ACC112 (cell line): ENCODE data around the gene ERC1.
"Not testable (repeated sequence)": the region's sequence is repeated elsewhere in the genome, so short reads cannot be mapped to it uniquely, and the experiment has no call there.

Source experiments
- H2AFZ ChIP-seq: fragments of 200-600 bp; sonication (generic); one replicate; pipeline ENCODE4 v1.6.0; 2017; ENCODE audit warnings: antibody characterized with exemption, low read length; ENCODE audit not compliant: unreplicated experiment
- H3K27ac ChIP-seq: fragments of 200-600 bp; sonication (generic); 2 replicates; pipeline ENCODE4 v1.5.1; 2014; ENCODE audit warnings: low read depth, mild to moderate bottlenecking, antibody characterized with exemption, low read length, moderate library complexity
- H3K27me3 ChIP-seq: fragments of 200-600 bp; sonication (generic); 2 replicates; pipeline ENCODE4 v1.6.1; 2014; ENCODE audit warnings: mild to moderate bottlenecking, antibody characterized with exemption, low read length, moderate library complexity, mixed read lengths; ENCODE audit not compliant: insufficient read depth
- H3K36me3 ChIP-seq: fragments of 200-600 bp; sonication (generic); 2 replicates; pipeline ENCODE4 v1.6.1; 2016; ENCODE audit warnings: mild to moderate bottlenecking, antibody characterized with exemption, low read length, moderate library complexity, mixed read lengths; ENCODE audit not compliant: insufficient read depth
- H3K4me1 ChIP-seq: fragments of 200-600 bp; sonication (generic); one replicate; pipeline ENCODE4 v1.6.1; 2016; ENCODE audit warnings: low read length, mixed read lengths; ENCODE audit not compliant: insufficient read depth, unreplicated experiment, control insufficient read depth
- H3K4me3 ChIP-seq: fragments of 200-600 bp; sonication (generic); 2 replicates; pipeline ENCODE4 v1.5.1; 2014; ENCODE audit warnings: mild to moderate bottlenecking, low read depth, low read length
- H3K79me2 ChIP-seq: fragments of 200-600 bp; sonication (generic); one replicate; pipeline ENCODE4 v1.6.0; 2016; ENCODE audit warnings: low read length; ENCODE audit not compliant: control insufficient read depth, unreplicated experiment, insufficient read depth

ERC1 gene

DNA sequence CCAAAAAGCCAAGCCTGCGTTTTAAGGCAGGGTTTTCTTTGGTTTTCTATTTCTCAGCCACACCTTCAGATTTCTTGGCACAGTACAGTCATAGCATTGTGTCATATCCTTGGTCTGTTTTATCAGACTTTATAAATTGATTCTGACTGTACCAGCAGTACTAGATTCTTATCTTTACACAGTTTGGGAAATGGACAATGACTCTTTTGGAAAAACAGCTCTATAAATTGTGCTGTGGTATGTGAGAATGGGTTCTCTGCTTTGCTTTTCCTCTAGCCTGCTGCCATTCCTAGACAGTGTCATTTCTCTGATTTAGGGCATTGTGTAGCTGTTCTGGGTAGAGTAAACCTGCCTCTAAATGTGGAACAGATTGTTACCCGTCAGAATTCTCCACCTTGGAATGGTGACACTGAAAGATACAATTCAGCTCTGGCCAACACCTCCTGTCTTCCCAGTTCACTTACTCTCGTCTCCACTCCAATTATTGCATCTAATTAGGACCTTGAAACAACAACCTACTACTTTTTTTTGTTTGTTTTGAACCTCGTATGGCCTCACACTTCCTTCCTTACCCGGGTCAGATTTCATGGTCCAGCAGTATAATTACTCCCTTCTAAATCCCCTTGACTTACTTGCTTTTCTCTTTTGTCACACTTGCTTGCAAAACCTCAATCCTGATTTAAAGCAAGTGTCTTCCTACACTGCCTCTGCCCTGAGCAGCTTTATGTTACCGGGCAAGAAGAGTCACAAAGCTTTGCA is 226.3 kb downstream of the ERC1 start:
- Histone ChIP-seq H2AFZ (peak overlapping the region; percentile 36), H3K27ac (peak overlapping the region; percentile 84), H3K4me1 (peaks cover 19% of the 10 kb centered on the region), H3K79me2 (peaks cover under 1% of the 10 kb centered on the region), H3K27me3 (no peaks in the 10 kb centered on the region), H3K4me3 (peak overlapping the region; percentile 61), H3K36me3 (no peaks in the 10 kb centered on the region)

DNA sequence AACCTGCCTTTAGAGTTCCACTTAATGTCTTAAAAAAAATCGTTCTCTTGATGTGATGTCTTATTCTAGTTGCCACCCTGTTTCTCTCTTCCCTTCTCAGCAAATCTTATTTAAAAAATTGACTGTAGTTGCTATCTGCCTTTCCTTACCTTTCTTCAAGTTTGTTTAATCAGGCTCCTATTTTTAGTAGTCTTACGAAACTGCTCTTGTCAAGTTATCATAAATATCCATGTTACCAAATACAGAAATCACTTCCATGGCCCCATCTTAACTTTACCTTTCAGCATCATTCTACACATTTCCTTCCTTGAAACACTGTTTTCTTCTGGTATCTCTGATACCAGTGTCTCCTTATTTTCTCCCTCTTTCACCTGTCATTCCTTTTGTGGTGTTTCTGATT is 227.3 kb downstream of the ERC1 start:
- no peaks in the 10 kb centered on the region for H3K36me3 ChIP-seq
- H3K79me2 ChIP-seq: no peaks in the 10 kb centered on the region
- H3K27me3 ChIP-seq: no peaks in the 10 kb centered on the region
- H3K4me1 ChIP-seq: peaks cover 19% of the 10 kb centered on the region
- H3K27ac ChIP-seq: no peak overlapping the region
- H2AFZ ChIP-seq: no peak overlapping the region
- no peak overlapping the region for H3K4me3 ChIP-seq

DNA sequence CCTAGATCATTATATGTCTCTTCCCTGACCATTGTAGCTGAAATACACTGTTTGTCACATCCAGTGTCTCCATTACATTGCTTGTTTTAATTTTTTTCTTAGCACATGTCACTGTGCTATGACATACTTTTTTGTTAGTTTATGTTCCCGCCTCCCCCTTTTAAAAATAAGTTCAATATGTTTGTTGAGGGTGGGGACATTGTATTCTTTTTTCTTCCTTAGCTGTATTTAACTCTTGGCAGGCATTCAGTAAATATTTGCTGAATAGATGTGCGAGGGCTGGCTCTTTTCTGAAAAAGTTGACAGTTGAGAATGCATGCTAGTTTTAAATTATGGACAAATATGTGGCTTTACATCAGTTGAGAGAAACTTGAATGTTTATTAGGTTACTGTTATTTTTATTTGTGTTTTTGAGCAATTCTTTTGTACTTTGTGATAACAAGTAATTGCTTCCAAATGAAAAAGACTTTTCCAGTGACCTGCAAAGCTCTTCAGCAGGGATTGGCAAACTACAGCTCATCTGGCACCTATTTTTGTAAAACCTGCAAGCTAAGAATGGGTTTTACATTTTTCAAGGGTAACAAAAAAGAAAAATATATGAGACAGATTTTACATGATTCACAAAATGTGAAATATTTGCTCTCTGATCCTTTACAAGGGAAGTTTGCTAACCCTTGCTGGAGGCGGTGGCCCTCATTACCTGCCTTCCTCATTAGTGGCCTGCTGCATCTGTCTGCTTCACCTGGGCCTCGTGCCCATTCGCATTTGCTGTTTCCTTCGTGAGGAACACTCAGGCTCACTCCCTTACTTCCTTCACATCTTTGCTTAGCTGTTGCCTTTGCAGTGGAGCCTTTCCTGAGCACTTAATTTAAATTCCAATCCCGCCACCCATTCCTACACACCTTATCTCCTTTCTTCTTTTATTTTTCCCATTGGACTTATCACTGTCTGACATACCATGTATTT is 229.4 kb downstream of the ERC1 start:
- Histone ChIP-seq H3K79me2 (no peaks in the 10 kb centered on the region), H3K27me3 (no peaks in the 10 kb centered on the region), H3K4me3 (no peak overlapping the region), H2AFZ (no peak overlapping the region), H3K36me3 (no peaks in the 10 kb centered on the region; the same call in 1 of the 2 replicates), H3K4me1 (peaks cover 19% of the 10 kb centered on the region), H3K27ac (no peak overlapping the region)

DNA sequence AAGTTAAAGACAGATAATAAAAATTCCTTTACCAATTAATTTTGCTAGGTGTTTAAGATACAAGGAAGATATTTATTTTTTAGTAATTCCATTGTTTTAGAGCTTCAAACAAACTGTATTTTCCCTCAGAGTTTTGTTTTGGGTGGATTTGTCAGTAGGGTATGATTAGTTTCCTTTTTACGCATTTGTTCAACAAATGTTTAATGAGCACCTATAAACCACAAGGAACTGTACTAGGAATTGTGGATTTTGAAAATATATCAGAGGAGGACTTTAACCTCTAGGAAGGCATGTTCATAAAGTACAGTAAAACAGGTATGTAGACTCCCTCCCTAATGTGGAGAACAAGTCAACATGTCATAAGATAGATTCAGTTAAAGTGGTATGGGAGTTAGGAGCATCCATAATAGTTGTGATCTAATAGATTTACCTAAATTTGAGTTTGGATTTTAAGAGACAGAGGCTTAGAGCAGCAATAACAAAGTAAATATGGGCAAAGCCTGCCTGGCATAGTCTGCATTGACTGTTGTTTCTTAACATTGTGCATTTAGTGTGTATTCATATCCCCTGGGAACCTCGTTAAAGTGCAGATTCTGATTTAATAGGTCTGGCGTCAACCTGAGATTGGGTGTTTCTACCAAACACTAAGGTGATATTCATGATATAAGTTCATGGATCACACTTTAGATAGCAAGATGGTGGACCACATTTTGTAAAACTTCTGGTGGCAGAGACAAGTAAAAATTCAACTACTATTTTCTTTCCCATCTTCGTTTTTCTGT is 232.0 kb downstream of the ERC1 start:
- Histone ChIP-seq H3K79me2 (no peaks in the 10 kb centered on the region), H3K4me1 (peaks cover 5% of the 10 kb centered on the region), H2AFZ (no peak overlapping the region), H3K27me3 (no peaks in the 10 kb centered on the region), H3K36me3 (peaks cover 4% of the 10 kb centered on the region; the same call in 1 of the 2 replicates), H3K27ac (no peak overlapping the region), H3K4me3 (no peak overlapping the region)

DNA sequence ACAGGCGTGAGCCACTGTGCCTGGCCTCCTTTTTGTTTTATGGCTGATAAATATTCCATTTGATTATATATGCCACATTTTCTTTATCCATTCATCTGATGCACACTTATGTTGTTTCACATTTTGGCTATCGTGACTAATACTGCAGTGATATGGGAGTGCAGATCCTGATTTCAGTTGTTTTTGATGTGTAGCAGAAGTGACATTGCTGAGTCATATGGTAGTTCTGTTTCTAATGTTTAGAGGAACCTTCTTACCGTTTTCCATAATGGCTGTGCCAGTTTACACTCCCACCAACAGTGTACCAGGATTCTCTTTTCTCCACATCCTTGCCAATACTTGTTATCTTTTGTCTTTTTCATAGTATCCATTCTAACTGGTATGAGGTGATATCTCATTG is 235.9 kb downstream of the ERC1 start:
- peaks cover 4% of the 10 kb centered on the region; the same call in 1 of the 2 replicates for H3K36me3 ChIP-seq
- H3K27me3 ChIP-seq: no peaks in the 10 kb centered on the region
- H2AFZ ChIP-seq: no peak overlapping the region
- no peaks in the 10 kb centered on the region for H3K4me1 ChIP-seq
- H3K4me3 ChIP-seq: no peak overlapping the region
- H3K27ac ChIP-seq: no peak overlapping the region
- no peaks in the 10 kb centered on the region for H3K79me2 ChIP-seq

DNA sequence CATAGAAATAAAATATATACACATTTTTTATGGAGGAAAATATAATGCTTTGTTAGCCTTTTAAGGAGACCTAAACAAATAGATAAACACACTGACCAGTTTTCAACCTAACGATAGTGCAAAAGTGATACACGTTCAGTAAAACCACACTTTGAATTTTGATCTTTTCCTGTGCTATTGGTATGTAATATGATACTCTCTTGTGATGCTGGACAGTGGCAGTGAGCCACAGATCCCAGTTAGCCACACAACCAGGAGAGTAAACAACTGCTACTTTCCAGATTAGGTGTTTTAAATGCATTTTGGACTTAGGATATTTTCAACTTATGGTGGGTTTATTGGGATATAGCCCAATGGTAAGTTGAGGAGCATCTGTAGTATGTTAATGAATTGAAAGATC is 243.1 kb downstream of the ERC1 start:
- Histone ChIP-seq H3K4me1 (no peaks in the 10 kb centered on the region), H3K27ac (no peak overlapping the region), H3K27me3 (no peaks in the 10 kb centered on the region), H3K36me3 (no peaks in the 10 kb centered on the region; the same call in 1 of the 2 replicates), H3K79me2 (no peaks in the 10 kb centered on the region), H3K4me3 (no peak overlapping the region), H2AFZ (no peak overlapping the region)

DNA sequence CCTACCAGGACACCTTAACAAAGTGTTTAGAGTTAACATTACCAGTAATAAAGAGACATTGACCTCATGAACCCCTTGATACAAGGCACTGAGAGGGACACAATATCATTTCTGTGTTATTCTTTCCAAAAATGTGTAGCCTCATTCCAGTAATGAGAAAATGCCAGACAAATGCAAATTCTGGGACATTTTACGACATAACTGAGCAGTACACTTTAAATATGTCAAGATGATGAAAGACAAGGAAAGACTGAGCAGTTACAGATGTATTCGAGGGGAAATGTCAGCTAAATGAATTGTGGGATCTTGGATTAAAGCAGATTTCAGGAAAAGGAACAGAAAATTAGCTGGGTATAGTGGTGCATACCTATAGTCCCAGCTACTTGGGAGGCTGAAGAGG is 255.6 kb downstream of the ERC1 start:
- no peak overlapping the region for H3K27ac ChIP-seq
- H3K27me3 ChIP-seq: no peaks in the 10 kb centered on the region
- H3K4me1 ChIP-seq: no peaks in the 10 kb centered on the region
- H3K4me3 ChIP-seq: no peak overlapping the region
- no peaks in the 10 kb centered on the region for H3K36me3 ChIP-seq
- no peak overlapping the region for H2AFZ ChIP-seq
- H3K79me2 ChIP-seq: no peaks in the 10 kb centered on the region

DNA sequence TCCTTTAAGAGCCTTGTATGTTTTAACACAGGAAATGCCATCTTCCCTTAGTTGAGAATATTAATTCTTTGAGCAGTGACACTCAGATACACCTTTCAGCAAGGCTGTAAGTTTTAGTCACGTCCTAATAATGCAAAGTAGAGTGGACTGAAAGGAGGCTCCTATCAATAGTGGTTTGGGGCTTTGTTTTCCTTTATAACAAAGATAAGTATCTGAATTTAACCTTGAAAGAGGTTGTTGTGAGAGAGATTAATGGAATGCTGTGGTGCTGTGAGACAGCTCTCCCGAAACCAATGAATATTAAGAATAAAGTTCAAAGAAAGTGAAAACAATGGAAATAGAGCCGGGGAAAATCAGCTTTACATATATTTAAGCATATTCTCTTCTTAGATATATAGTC is 259.6 kb downstream of the ERC1 start:
- Histone ChIP-seq H3K4me3 (no peak overlapping the region), H3K4me1 (no peaks in the 10 kb centered on the region), H3K27me3 (no peaks in the 10 kb centered on the region), H3K27ac (no peak overlapping the region), H3K79me2 (no peaks in the 10 kb centered on the region), H2AFZ (no peak overlapping the region), H3K36me3 (no peaks in the 10 kb centered on the region)

DNA sequence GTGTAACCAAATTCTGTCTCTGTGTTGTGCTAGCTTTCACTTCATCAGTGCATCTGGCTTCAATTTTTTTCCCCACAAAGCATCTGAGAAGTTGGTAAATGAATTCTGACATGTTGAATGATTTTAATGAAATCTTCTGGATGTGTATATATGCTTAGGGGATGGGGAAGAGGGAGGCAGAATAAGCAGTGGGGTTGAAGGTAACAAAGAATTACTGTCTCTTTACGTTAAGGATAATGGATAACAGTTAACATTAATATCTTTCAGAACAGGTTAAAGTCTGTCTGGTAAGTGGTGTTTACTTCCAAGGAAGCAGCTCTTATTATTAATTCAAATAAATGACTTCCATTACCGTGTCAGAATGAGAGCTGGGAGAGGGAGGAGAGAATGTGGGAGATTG is 261.7 kb downstream of the ERC1 start:
- H3K4me1 ChIP-seq: no peaks in the 10 kb centered on the region
- no peak overlapping the region for H3K4me3 ChIP-seq
- no peak overlapping the region for H2AFZ ChIP-seq
- H3K27ac ChIP-seq: no peak overlapping the region
- H3K36me3 ChIP-seq: peaks cover 9% of the 10 kb centered on the region; the same call in 1 of the 2 replicates
- no peaks in the 10 kb centered on the region for H3K79me2 ChIP-seq
- H3K27me3 ChIP-seq: no peaks in the 10 kb centered on the region

DNA sequence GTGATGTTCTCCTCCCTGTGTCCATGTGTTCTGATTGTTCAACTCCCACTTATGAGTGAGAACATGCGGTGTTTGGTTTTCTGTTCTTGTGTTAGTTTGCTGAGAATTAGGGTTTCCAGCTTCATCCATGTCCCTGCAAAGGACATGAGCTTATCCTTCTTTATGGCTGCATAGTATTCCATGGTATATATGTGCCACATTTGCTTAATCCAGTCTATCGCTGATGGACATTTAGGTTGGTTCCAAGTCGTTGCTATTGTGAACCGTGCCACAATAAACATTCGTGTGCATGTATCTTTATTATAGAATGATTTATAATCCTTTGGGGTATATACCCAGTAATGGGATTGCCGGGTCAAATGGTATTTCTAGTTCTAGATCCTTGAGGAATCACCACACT is 264.1 kb downstream of the ERC1 start:
- not testable (repeated sequence) for H3K79me2 ChIP-seq, H3K4me1 ChIP-seq, H2AFZ ChIP-seq, H3K36me3 ChIP-seq, H3K27me3 ChIP-seq, H3K27ac ChIP-seq, H3K4me3 ChIP-seq
